ENCODE results near the gene CD180. TPM values are rescaled to one million over a fixed set of nuclear protein-coding genes. Genes with fewer than 3 reads are reported as not detected.
A peak's percentile ranks its signal among the peaks of the same experiment; 100 is the strongest.

Gene CD180
- total RNA-seq, 1 experiment from 2014 or later: not detected

- Histone ChIP-seq H3K9me3 (ENCODE audit: control insufficient read depth, insufficient read depth, low read depth, low read length) (no peaks in the 10 kb centered on the region), H3K4me1 (ENCODE audit: control insufficient read depth, insufficient read depth, low read length) (no peaks in the 10 kb centered on the region), H3K27ac (ENCODE audit: low read length) (no peak overlapping the region), H3K4me3 (ENCODE audit: low read depth in 2 of 2, low read length in 2 of 2) (no peak overlapping the region), H3K27me3 (ENCODE audit: control insufficient read depth, insufficient read depth, low read length) (no peaks in the 10 kb centered on the region), H3K36me3 (ENCODE audit: control insufficient read depth, insufficient read depth, low read length) (no peaks in the 10 kb centered on the region)
- ATAC-seq: no peak
- TF ChIP-seq POLR2AphosphoS5 (IDR thresholded peaks at IDR 0.05; ENCODE audit: low read depth, low read length): no peak
- no peak for TF ChIP-seq CTCF (IDR thresholded peaks at IDR 0.05)
- TF ChIP-seq TCF7L2 (IDR thresholded peaks at IDR 0.05; ENCODE audit: low read depth, low read length): no peak
- TF ChIP-seq REST (IDR thresholded peaks at IDR 0.05; ENCODE audit: insufficient read depth in 1 of 2, low read depth in 2 of 2, low read length in 1 of 2): no peak
- TF ChIP-seq SIN3A (IDR thresholded peaks at IDR 0.05; ENCODE audit: borderline replicate concordance, insufficient read depth, low read depth, low read length): no peak
- ChIA-PET POLR2A (no interaction called here), CTCF (no interaction called here)
- in situ Hi-C loops (cut with HindIII; ENCODE audit: low pct_unique_long_range_greater_than_20kb, low sequenced_read_pairs) (no loop called here), intact Hi-C loops (cut with micrococcal nuclease; ENCODE audit: unreplicated experiment) (no loop called here)
- no TSS peak for BruUV-seq (replicated peaks)
- no peak for DNase-seq (ENCODE audit: low read depth, low spot score)
Observed at GRCh38 chr5:67161767-67162166, 34.8 kb downstream of the CD180 start.

GRCh38 chr5:67160985-67161384, 35.6 kb downstream of the CD180 start:
- DNase-seq (ENCODE audit: low read depth, low spot score) (peak; percentile 24), ATAC-seq (no peak)
- POLR2A ChIA-PET: no interaction called here
- Histone ChIP-seq H3K36me3 (ENCODE audit: control insufficient read depth, insufficient read depth, low read length) (no peaks in the 10 kb centered on the region), H3K4me3 (ENCODE audit: low read depth in 2 of 2, low read length in 2 of 2) (no peak overlapping the region), H3K4me1 (ENCODE audit: control insufficient read depth, insufficient read depth, low read length) (no peaks in the 10 kb centered on the region), H3K9me3 (ENCODE audit: control insufficient read depth, insufficient read depth, low read depth, low read length) (no peaks in the 10 kb centered on the region), H3K27ac (ENCODE audit: low read length) (no peak overlapping the region), H3K27me3 (ENCODE audit: control insufficient read depth, insufficient read depth, low read length) (no peaks in the 10 kb centered on the region)
- BruUV-seq (replicated peaks): no TSS peak
- intact Hi-C loops (cut with micrococcal nuclease; ENCODE audit: unreplicated experiment): no loop called here
- CTCF ChIA-PET: no interaction called here
- in situ Hi-C loops (cut with HindIII; ENCODE audit: low pct_unique_long_range_greater_than_20kb, low sequenced_read_pairs): no loop called here
- TF ChIP-seq POLR2AphosphoS5 (IDR thresholded peaks at IDR 0.05; ENCODE audit: low read depth, low read length): no peak
- no peak for TF ChIP-seq TCF7L2 (IDR thresholded peaks at IDR 0.05; ENCODE audit: low read depth, low read length)
- no peak for TF ChIP-seq SIN3A (IDR thresholded peaks at IDR 0.05; ENCODE audit: borderline replicate concordance, insufficient read depth, low read depth, low read length)
- TF ChIP-seq REST (IDR thresholded peaks at IDR 0.05; ENCODE audit: insufficient read depth in 1 of 2, low read depth in 2 of 2, low read length in 1 of 2): no peak
- no peak for TF ChIP-seq CTCF (IDR thresholded peaks at IDR 0.05)
